Thyroid gland (tissue), 4 donors: Measurements from ENCODE around the gene WDR37. TPM values are rescaled to one million over a fixed set of nuclear protein-coding genes. Genes with fewer than 3 reads are reported as not detected.

Experiments
- DNase-seq, 2 donors: peaks; one replicate each; pipeline ENCODE4 v3.0.0-alpha.2; 2019
- H3K27ac ChIP-seq, 3 donors: fragments of 200-600 bp; sonication (generic); 1 replicate in 2 of 3; 2 replicates in 1 of 3; pipeline ENCODE4 v1.5.1; 2016 to 2019; ENCODE audit warnings: mild to moderate bottlenecking in 1 of 3, moderate library complexity in 1 of 3
- H3K27me3 ChIP-seq: fragments of 200-600 bp; sonication (generic); one replicate; pipeline ENCODE4 v1.5.1; 2019
- H3K36me3 ChIP-seq, 2 donors: fragments of 200-600 bp; sonication (generic); one replicate each; pipeline ENCODE4 v1.5.1; 2016 to 2019
- H3K4me1 ChIP-seq, 2 donors: fragments of 200-600 bp; sonication (generic); one replicate each; pipeline ENCODE4 v1.5.1; 2017 to 2019
- H3K4me3 ChIP-seq, 3 donors: fragments of 200-600 bp; sonication (generic); replicated peaks in 1 of 3; 1 replicate in 2 of 3; 2 replicates in 1 of 3; pipeline ENCODE4 v1.5.1; 2016; ENCODE audit warnings: mild to moderate bottlenecking in 1 of 3
- H3K9me3 ChIP-seq: fragments of 200-600 bp; sonication (generic); one replicate; pipeline ENCODE4 v1.5.1; 2017
- POLR2A ChIP-seq, 2 donors: fragments of 450-650 bp; IDR thresholded peaks; one replicate each; pipeline ENCODE4 v1.6.1; 2017; ENCODE audit warnings: antibody characterized with exemption in 2 of 2, mild to moderate bottlenecking in 2 of 2, moderate library complexity in 1 of 2
- WGBS, 2 donors: methylation state at CpG; one replicate each; pipeline ENCODE4 v1.1.5; 2017; 5-methylcytosine and 5-hydroxymethylcytosine counted together
- intact Hi-C: fragments of 100-400 bp; cut with DNase I; formaldehyde crosslinking; loops from one replicate; pipeline ENCODE4 v1.15.1; 2023
- total RNA-seq, 4 donors: library from RNA; depleted of rRNA; stranded (reverse); fragments of >200 nt; gene quantifications; one replicate each; pipeline ENCODE4 v1.2.3, GENCODE V29; 2016
- TF ChIP-seq, protein P1 (sequence below), 6 experiments: fragments of 200-600 bp in 3 of 6; fragments of 450-650 bp in 3 of 6; sonication (generic) in 3 of 6; IDR thresholded peaks; one replicate each; pipeline ENCODE4 v1.5.1; 2016 to 2019; ENCODE audit warnings: antibody characterized with exemption in 6 of 6, mild to moderate bottlenecking in 2 of 6, inconsistent platforms in 1 of 6, moderate library complexity in 1 of 6

The WDR37 gene
- total RNA-seq, 4 donors from 2014 or later: 15.2 to 26.3 (median 16.4) TPM

DNA sequence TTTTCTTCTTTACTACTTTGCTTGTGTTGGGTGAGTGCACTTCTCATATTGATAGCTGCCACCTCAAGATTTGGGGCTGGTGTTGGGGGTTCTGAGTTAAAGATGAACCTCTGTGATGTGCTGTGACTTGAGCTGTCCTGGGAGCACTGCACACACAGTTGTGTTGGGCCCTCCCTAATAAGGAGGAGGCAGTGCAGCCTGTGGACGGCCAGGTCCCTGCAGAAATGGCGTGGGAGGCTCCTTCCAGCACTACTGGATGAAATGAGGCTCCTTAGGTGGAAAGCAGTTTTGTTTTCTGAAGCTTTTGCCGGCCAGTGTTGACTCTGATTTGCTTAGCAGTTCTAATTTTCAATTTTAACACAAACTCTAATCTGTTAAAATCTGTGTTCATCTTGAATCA lies 44.0 kb downstream of the WDR37 start:
- Histone ChIP-seq H3K27me3 (no peaks in the 10 kb centered on the region), H3K9me3 (no peaks in the 10 kb centered on the region), H3K36me3 (peaks cover 28 to 44% of the 10 kb centered on the region in 2 donors), H3K27ac (no peak overlapping the region), H3K4me3 (no peak overlapping the region), H3K4me1 (no peaks in the 10 kb centered on the region)
- TF ChIP-seq, protein P1, sequence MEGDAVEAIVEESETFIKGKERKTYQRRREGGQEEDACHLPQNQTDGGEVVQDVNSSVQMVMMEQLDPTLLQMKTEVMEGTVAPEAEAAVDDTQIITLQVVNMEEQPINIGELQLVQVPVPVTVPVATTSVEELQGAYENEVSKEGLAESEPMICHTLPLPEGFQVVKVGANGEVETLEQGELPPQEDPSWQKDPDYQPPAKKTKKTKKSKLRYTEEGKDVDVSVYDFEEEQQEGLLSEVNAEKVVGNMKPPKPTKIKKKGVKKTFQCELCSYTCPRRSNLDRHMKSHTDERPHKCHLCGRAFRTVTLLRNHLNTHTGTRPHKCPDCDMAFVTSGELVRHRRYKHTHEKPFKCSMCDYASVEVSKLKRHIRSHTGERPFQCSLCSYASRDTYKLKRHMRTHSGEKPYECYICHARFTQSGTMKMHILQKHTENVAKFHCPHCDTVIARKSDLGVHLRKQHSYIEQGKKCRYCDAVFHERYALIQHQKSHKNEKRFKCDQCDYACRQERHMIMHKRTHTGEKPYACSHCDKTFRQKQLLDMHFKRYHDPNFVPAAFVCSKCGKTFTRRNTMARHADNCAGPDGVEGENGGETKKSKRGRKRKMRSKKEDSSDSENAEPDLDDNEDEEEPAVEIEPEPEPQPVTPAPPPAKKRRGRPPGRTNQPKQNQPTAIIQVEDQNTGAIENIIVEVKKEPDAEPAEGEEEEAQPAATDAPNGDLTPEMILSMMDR (IDR thresholded peaks at IDR 0.05): no peak
- TF ChIP-seq POLR2A (IDR thresholded peaks at IDR 0.05): no peak
- WGBS, 2 donors: 89 to 92% methylated on average over 3 of the region's 3 CpGs
- no peak for DNase-seq
- intact Hi-C loops: no loop called here

DNA sequence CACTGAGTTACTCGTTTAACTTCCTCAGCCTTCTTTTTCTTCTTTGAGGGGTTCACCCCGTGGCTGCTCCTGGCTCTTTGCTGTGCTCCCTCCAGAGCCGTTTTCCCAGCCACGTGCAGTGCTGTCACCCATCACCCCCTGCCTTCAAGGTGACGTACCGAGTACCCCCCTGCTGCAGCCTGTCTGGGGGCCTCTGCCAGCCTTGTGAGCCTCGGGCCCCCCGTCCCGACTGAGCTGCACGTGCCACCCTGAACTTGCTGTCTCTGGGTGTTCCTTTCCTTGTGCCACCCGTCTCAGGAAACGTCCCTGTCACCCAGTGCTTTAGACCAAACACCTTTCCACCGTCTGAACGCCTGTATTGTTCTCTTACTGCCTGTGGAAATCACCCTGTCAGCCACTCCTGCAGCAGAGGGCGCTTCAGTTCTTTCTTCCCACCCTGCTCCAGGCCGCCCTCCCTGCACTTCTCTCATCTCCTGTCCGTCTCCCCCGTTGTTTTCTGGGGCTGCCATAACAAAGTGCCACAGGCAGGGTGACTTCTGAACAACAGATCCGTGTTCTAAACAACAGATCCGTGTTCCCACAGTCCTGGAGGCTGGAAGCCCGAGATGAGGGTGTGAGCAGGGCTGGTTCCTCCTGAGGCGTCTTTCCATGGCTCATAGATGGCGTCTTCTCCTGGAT lies 44.6 kb downstream of the WDR37 start:
- Histone ChIP-seq H3K4me1 (no peaks in the 10 kb centered on the region), H3K4me3 (no peak overlapping the region), H3K36me3 (peaks cover 30 to 49% of the 10 kb centered on the region in 2 donors), H3K27me3 (no peaks in the 10 kb centered on the region), H3K9me3 (no peaks in the 10 kb centered on the region), H3K27ac (no peak overlapping the region)
- no peak for TF ChIP-seq POLR2A (IDR thresholded peaks at IDR 0.05)
- TF ChIP-seq, protein P1 (IDR thresholded peaks at IDR 0.05): no peak
- no peak for DNase-seq
- 73 to 81% methylated on average over 23 of the region's 23 CpGs for WGBS, 2 donors
- intact Hi-C loops: no loop called here

DNA sequence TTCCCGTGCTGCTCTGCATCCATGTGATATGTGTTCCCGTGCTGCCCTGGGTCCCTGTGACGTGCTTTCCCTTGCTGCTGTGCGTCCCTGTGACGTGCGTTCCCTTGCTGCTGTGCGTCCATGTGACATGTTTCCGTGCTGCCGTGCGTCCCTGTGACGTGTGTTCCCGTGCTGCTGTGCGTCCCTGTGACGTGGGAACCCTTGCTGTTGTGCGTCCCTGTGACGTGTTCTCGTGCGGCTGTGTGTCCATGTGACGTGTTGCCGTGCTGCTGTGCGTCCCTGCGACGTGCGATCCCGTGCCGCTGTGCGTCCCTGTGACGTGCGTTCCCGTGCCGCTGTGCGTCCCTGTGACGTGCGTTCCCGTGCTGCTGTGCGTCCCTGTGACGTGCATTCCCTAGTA lies 45.8 kb downstream of the WDR37 start:
- 94 to 95% methylated on average over 37 of the region's 37 CpGs for WGBS, 2 donors
- peaks cover 26 to 43% of the 10 kb centered on the region in 2 donors for H3K36me3 ChIP-seq
- TF ChIP-seq, protein P1 (IDR thresholded peaks at IDR 0.05): no peak
- TF ChIP-seq POLR2A (IDR thresholded peaks at IDR 0.05): no peak
- DNase-seq: no peak
- no peaks in the 10 kb centered on the region for H3K4me1 ChIP-seq
- no peaks in the 10 kb centered on the region for H3K9me3 ChIP-seq
- H3K27me3 ChIP-seq: no peaks in the 10 kb centered on the region
- H3K27ac ChIP-seq: no peak overlapping the region
- no peak overlapping the region for H3K4me3 ChIP-seq
- intact Hi-C loops: no loop called here

DNA sequence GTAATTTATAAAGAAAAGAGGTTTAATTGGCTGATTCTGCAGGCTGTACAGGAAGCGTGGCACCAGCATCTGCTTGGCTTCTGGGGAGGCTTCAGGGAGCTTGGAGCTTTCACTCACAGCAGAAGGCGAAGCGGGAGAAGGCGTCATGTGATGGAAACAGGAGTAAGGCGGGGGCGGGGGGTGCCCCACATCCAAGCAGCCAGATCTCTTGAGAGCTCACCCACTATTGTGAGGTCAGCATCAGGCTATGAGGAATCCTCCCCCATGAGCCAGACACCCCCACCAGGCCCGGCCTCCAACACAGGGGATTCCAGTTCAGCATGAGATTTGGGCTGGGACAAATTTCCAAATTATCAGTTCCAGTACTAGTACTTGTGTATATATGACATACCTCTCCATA lies 46.2 kb downstream of the WDR37 start:
- WGBS, 2 donors: 93 to 95% methylated on average over 7 of the region's 7 CpGs
- peaks cover 31 to 42% of the 10 kb centered on the region in 2 donors for H3K36me3 ChIP-seq

DNA sequence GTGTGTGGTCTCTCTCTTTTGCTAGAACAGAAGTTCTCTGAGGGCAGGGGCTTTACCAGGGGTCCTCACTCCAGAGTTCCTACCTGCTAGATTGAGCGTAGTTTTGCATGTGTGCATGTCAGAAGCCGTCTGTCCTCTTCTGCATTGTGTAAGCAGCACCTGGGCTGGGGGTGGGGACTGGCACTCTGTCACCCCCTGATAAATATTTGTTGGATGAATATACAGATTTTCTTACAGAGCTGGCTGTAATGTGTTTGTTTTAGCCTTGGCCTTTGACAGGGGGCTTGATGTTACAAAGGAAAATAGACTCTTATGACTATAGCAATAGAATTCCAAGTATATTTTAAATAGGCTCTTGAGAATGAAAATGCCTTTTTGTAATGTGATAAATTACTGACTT lies 46.6 kb downstream of the WDR37 start:
- TF ChIP-seq, protein P1 (IDR thresholded peaks at IDR 0.05): no peak
- TF ChIP-seq POLR2A (IDR thresholded peaks at IDR 0.05): no peak
- Histone ChIP-seq H3K4me3 (no peak overlapping the region), H3K27me3 (no peaks in the 10 kb centered on the region), H3K27ac (no peak overlapping the region), H3K9me3 (no peaks in the 10 kb centered on the region), H3K4me1 (no peaks in the 10 kb centered on the region), H3K36me3 (peaks cover 35 to 42% of the 10 kb centered on the region in 2 donors)
- intact Hi-C loops: no loop called here
- 80 to 90% methylated on average over 2 of the region's 2 CpGs for WGBS, 2 donors
- no peak for DNase-seq

More for the DNA sequence above, 46.2 kb downstream of the WDR37 start:
- TF ChIP-seq, protein P1 (IDR thresholded peaks at IDR 0.05): no peak
- no peak for TF ChIP-seq POLR2A (IDR thresholded peaks at IDR 0.05)
- DNase-seq: no peak
- Histone ChIP-seq H3K4me1 (no peaks in the 10 kb centered on the region), H3K27me3 (no peaks in the 10 kb centered on the region), H3K4me3 (no peak overlapping the region), H3K27ac (no peak overlapping the region), H3K9me3 (no peaks in the 10 kb centered on the region)
- intact Hi-C loops: no loop called here
